T-helper 1 cell treated with Interleukin-12 subunit alpha and Interleukin-12 subunit beta and Interleukin-4 antibody, amounts not matched to agents 30 μg/mL and 1 μg/mL, for 36 hours (primary cell): ENCODE data around the gene CD99.

Experiments
- H3K27ac Mint-ChIP-seq: one replicate; pipeline ENCODE4 v1.8.0; 2021; ENCODE audit warnings: mild to moderate bottlenecking, mixed read lengths
- H3K27me3 Mint-ChIP-seq: one replicate; pipeline ENCODE4 v1.8.0; 2021; ENCODE audit warnings: low read depth, mixed read lengths
- H3K36me3 Mint-ChIP-seq: one replicate; pipeline ENCODE4 v1.8.0; 2021; ENCODE audit warnings: low read depth, mixed read lengths
- H3K4me1 Mint-ChIP-seq: one replicate; pipeline ENCODE4 v1.8.0; 2021; ENCODE audit warnings: low read depth, mixed read lengths
- H3K4me3 Mint-ChIP-seq: one replicate; pipeline ENCODE4 v1.8.0; 2021; ENCODE audit warnings: mild to moderate bottlenecking, moderate library complexity, mixed read lengths
- H3K9me3 Mint-ChIP-seq: one replicate; pipeline ENCODE4 v1.8.0; 2021; ENCODE audit warnings: mixed read lengths

Gene CD99

DNA sequence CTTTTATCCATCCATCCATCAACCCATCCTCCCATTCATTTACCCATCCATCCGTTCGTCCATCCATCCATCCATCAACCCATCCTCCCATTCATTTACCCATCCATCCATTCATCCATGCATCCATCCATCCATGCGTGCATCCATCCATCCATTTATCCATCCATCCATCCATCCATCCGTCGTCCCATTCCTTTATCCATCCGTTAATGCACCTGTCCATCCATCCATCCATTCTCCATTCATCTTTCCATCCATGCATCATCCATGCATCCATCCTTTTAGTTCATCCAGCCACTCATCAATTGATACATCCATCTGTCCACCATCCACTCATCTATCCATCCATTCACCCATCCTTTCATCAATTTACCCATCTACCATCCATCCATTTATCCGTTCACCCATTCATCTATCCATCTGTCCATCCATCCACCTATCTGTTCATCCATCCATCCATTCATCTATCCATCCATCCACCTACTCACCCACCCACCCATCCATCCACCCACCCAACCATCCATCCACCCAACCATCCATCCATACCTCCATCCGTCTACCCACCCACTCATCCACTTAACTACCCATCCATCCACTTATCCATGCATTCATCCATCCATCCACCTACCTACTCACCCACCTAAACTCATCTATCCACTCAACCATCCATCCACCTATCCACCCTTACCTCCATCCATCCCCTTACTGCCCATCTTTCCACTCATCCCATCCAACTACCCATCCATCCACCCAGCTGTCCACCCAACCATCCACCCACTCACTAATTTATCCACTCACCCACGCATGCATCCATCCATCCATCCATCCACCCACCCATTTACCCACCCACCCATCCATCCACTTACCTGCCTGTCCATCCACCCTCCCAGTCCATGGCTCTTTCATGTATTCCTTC, 9.6 kb downstream of the CD99 start:
- Mint-ChIP-seq H3K9me3 (peaks cover 7% of the 10 kb centered on the region), H3K36me3 (peaks cover 56% of the 10 kb centered on the region), H3K4me3 (no peak overlapping the region), H3K4me1 (peaks cover 84% of the 10 kb centered on the region), H3K27me3 (no peaks in the 10 kb centered on the region), H3K27ac (peak overlapping the region; percentile 41)

DNA sequence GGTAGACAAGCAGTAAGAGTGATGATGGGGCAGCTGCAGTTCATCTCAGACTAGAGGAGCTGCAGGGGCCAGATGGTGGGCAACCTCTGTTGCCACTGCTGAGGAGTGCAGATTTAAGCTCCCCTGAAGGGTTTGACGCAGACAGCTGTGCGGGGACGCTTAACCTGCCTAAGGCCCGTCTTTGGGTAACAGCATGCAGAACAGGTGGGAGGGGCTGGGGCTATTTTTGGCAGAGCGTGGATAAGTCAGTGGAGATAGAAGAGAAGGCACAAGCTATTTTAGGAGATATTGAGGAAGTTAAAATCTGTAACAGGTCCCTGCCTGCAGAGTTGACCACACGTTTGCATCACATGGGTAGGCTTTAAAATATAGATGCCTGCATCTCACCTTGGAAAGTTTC, 10.5 kb downstream of the CD99 start:
- Mint-ChIP-seq H3K4me1 (peaks cover 79% of the 10 kb centered on the region), H3K36me3 (peaks cover 54% of the 10 kb centered on the region), H3K9me3 (peaks cover 7% of the 10 kb centered on the region), H3K4me3 (peak overlapping the region; percentile 52), H3K27ac (peak overlapping the region; percentile 10), H3K27me3 (no peaks in the 10 kb centered on the region)

- H3K36me3 Mint-ChIP-seq: peaks cover 44% of the 10 kb centered on the region
- H3K9me3 Mint-ChIP-seq: peaks cover 7% of the 10 kb centered on the region
- peak overlapping the region; percentile 73 for H3K4me3 Mint-ChIP-seq
- H3K4me1 Mint-ChIP-seq: peaks cover 80% of the 10 kb centered on the region
- H3K27ac Mint-ChIP-seq: peak overlapping the region; percentile 67
- no peaks in the 10 kb centered on the region for H3K27me3 Mint-ChIP-seq
Measured at GRCh38 chrX:2703991-2704369, 12.9 kb downstream of the CD99 start.

GRCh38 chrX:2705046-2705832, 14.1 kb downstream of the CD99 start:
- Mint-ChIP-seq H3K27me3 (no peaks in the 10 kb centered on the region), H3K27ac (peak overlapping the region; percentile 54), H3K36me3 (peaks cover 36% of the 10 kb centered on the region), H3K4me1 (peaks cover 86% of the 10 kb centered on the region), H3K4me3 (peak overlapping the region; percentile 12), H3K9me3 (peaks cover 6% of the 10 kb centered on the region)

- H3K9me3 Mint-ChIP-seq: no peaks in the 10 kb centered on the region
- peak overlapping the region; percentile 88 for H3K27ac Mint-ChIP-seq
- H3K36me3 Mint-ChIP-seq: peaks cover 21% of the 10 kb centered on the region
- peak overlapping the region; percentile 53 for H3K4me3 Mint-ChIP-seq
- H3K4me1 Mint-ChIP-seq: peaks cover 75% of the 10 kb centered on the region
- no peaks in the 10 kb centered on the region for H3K27me3 Mint-ChIP-seq
Measured at GRCh38 chrX:2707334-2707760, 16.3 kb downstream of the CD99 start.

- no peaks in the 10 kb centered on the region for H3K27me3 Mint-ChIP-seq
- peaks cover 20% of the 10 kb centered on the region for H3K36me3 Mint-ChIP-seq
- no peaks in the 10 kb centered on the region for H3K9me3 Mint-ChIP-seq
- H3K4me1 Mint-ChIP-seq: peaks cover 70% of the 10 kb centered on the region
- H3K27ac Mint-ChIP-seq: peak overlapping the region; percentile 88
- peak overlapping the region; percentile 11 for H3K4me3 Mint-ChIP-seq
Measured at GRCh38 chrX:2708021-2708420, 16.9 kb downstream of the CD99 start.

- H3K4me3 Mint-ChIP-seq: peak overlapping the region; percentile 11
- peaks cover 16% of the 10 kb centered on the region for H3K36me3 Mint-ChIP-seq
- no peaks in the 10 kb centered on the region for H3K9me3 Mint-ChIP-seq
- H3K27me3 Mint-ChIP-seq: no peaks in the 10 kb centered on the region
- H3K27ac Mint-ChIP-seq: peak overlapping the region; percentile 88
- H3K4me1 Mint-ChIP-seq: peaks cover 64% of the 10 kb centered on the region
Measured at GRCh38 chrX:2708592-2709188, 17.6 kb downstream of the CD99 start.

DNA sequence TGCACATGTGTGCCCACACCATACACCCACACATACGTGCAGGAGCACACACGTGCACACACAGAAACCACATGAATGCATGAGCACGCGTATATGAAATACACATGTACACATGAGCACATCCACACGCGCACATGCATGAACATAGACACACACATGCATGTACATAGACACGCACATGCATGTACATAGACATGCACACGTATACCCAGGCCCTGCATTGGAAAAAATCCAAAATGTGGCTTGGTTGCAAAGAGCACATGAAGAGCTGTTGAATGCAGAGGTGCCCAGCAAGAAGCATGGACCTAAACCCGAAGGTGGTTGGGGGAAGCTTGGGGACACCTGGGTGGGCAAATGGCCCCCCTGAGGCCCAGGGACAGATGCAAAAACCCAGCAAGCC, 18.5 kb downstream of the CD99 start:
- peaks cover 19% of the 10 kb centered on the region for H3K36me3 Mint-ChIP-seq
- H3K9me3 Mint-ChIP-seq: no peaks in the 10 kb centered on the region
- peaks cover 64% of the 10 kb centered on the region for H3K4me1 Mint-ChIP-seq
- H3K4me3 Mint-ChIP-seq: peak overlapping the region; percentile 72
- peak overlapping the region; percentile 88 for H3K27ac Mint-ChIP-seq
- H3K27me3 Mint-ChIP-seq: no peaks in the 10 kb centered on the region

- no peaks in the 10 kb centered on the region for H3K9me3 Mint-ChIP-seq
- peak overlapping the region; percentile 88 for H3K27ac Mint-ChIP-seq
- peaks cover 21% of the 10 kb centered on the region for H3K36me3 Mint-ChIP-seq
- no peaks in the 10 kb centered on the region for H3K27me3 Mint-ChIP-seq
- peak overlapping the region; percentile 72 for H3K4me3 Mint-ChIP-seq
- H3K4me1 Mint-ChIP-seq: peaks cover 64% of the 10 kb centered on the region
Measured at GRCh38 chrX:2710041-2710840, 19.1 kb downstream of the CD99 start.

DNA sequence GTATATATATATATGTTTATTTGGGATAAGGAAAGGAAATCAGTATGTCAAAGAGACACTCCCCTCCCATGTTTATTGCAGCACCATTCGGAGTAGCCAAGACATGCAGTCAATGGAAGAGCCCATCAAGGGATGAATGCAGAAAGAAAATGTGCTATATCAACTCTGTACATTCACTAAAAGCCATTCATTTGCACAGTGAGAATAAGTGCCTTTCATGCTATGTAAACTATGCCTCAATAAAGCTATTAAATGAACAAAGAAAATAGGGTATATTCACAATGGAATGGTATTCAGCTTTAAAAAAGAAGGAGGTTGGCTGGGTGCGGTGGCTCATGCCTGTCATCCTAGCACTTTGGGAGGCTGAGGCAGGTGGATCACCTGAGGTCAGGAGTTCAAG, 20.3 kb downstream of the CD99 start:
- Mint-ChIP-seq H3K36me3 (peaks cover 27% of the 10 kb centered on the region), H3K9me3 (no peaks in the 10 kb centered on the region), H3K27ac (no peak overlapping the region), H3K27me3 (no peaks in the 10 kb centered on the region), H3K4me1 (peaks cover 64% of the 10 kb centered on the region), H3K4me3 (no peak overlapping the region)

- H3K27me3 Mint-ChIP-seq: no peaks in the 10 kb centered on the region
- no peak overlapping the region for H3K4me3 Mint-ChIP-seq
- H3K9me3 Mint-ChIP-seq: no peaks in the 10 kb centered on the region
- H3K4me1 Mint-ChIP-seq: peaks cover 67% of the 10 kb centered on the region
- no peak overlapping the region for H3K27ac Mint-ChIP-seq
- H3K36me3 Mint-ChIP-seq: peaks cover 33% of the 10 kb centered on the region
Measured at GRCh38 chrX:2712428-2712827, 21.3 kb downstream of the CD99 start.

- peaks cover 39% of the 10 kb centered on the region for H3K36me3 Mint-ChIP-seq
- no peaks in the 10 kb centered on the region for H3K9me3 Mint-ChIP-seq
- H3K4me3 Mint-ChIP-seq: no peak overlapping the region
- no peak overlapping the region for H3K27ac Mint-ChIP-seq
- H3K27me3 Mint-ChIP-seq: no peaks in the 10 kb centered on the region
- peaks cover 66% of the 10 kb centered on the region for H3K4me1 Mint-ChIP-seq
Measured at GRCh38 chrX:2712890-2713840, 22.1 kb downstream of the CD99 start.

DNA sequence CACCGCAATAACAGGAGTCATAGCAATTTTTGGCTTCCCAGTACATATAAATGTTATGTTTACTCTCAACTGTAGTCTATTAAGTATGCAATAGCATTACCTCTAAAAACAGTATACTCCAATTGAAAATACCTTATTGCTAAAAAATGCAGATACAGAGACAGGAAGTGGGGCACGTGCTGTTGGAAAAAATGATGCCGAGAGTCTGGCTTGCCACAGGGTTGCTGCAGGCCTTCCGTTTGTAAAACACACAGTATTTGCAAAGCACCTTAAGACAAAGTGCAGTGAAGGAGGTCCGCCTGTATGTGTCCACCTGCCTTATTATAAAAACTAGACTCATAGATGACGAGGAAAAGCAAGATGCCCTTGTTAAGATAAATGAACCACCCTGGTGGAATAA, 23.5 kb downstream of the CD99 start:
- Mint-ChIP-seq H3K4me1 (peaks cover 56% of the 10 kb centered on the region), H3K4me3 (no peak overlapping the region), H3K27me3 (no peaks in the 10 kb centered on the region), H3K9me3 (no peaks in the 10 kb centered on the region), H3K36me3 (peaks cover 51% of the 10 kb centered on the region), H3K27ac (peak overlapping the region; percentile 9)
